ENCODE results near the gene RGL3. TPM values are rescaled to one million over a fixed set of nuclear protein-coding genes. Genes with fewer than 3 reads are reported as not detected.
A peak's percentile ranks its signal among the peaks of the same experiment; 100 is the strongest.

The RGL3 gene
- total and polyA plus RNA-seq, 9 of the 15 experiments (the other 6 are each of a cell fraction or from before 2014, with no cell fraction given) = 0.12 to 0.61 (median 0.32) TPM; not detected in 4

- TF ChIP-seq NCOA6 (IDR thresholded peaks at IDR 0.05) (no peak; the same call in 1 of the 2 replicates), LARP7 (IDR thresholded peaks at IDR 0.05) (no peak), ATF7 (IDR thresholded peaks at IDR 0.05) (peak; percentile 54; the same call in 1 of the 2 replicates), ZBTB43 (CRISPR knock-in tag; IDR thresholded peaks at IDR 0.05) (no peak), TAF9B (IDR thresholded peaks at IDR 0.05; ENCODE audit: partially characterized antibody) (no peak), ARID2 (IDR thresholded peaks at IDR 0.05) (no peak), ZNF584 (CRISPR knock-in tag; IDR thresholded peaks at IDR 0.05; ENCODE audit: low read depth) (no peak), RBM15 (IDR thresholded peaks at IDR 0.05; ENCODE audit: insufficient read depth, low read length) (no peak), TBL1XR1 (IDR thresholded peaks at IDR 0.05; ENCODE audit: low read length in 2 of 2) (peak; percentile 33 to 77; a peak in 3 of 4 replicates), MBD1 (CRISPR knock-in tag; IDR thresholded peaks at IDR 0.05) (no peak), POLR3G (IDR thresholded peaks at IDR 0.05; ENCODE audit: extremely low read depth, insufficient read length, insufficient replicate concordance) (no peak), MAFK (IDR thresholded peaks at IDR 0.05; ENCODE audit: low read length) (no peak), IRF1 (CRISPR knock-in tag; IDR thresholded peaks at IDR 0.05; ENCODE audit: borderline replicate concordance) (no peak), TFE3 (CRISPR knock-in tag; IDR thresholded peaks at IDR 0.05) (no peak), JUNB (CRISPR knock-in tag; conservative IDR thresholded peaks at IDR 0.05) (no peak), CBX8 (IDR thresholded peaks at IDR 0.05; ENCODE audit: borderline replicate concordance, extremely low read depth, low read depth, low read length, poor library complexity, severe bottlenecking) (no peak), STAT5A (IDR thresholded peaks at IDR 0.05; ENCODE audit: borderline replicate concordance, low read length) (no peak), TBP (optimal IDR thresholded peaks at IDR 0.05; ENCODE audit: low read depth, low read length) (no peak), MAFG (tag; conservative IDR thresholded peaks at IDR 0.05) (no peak), NFE2L1 (tag; IDR thresholded peaks at IDR 0.05; ENCODE audit: borderline replicate concordance, low read depth) (no peak), HBP1 (CRISPR knock-in tag; IDR thresholded peaks at IDR 0.05) (no peak)
These were observed 36.0 kb downstream of the RGL3 start (continued) for GRCh38 chr19:11382898-11383705.
